Esophagus muscularis mucosa (tissue), 3 donors: ENCODE results near the gene GINS2.

Experiments
- EP300 ChIP-seq: sonication (generic); formaldehyde crosslinking; IDR thresholded peaks from one replicate; pipeline ENCODE4 v1.6.1; 2017; ENCODE audit warnings: antibody characterized with exemption
- TF ChIP-seq, protein P1 (sequence below), 3 experiments: fragments of 200-600 bp in 2 of 3; fragments of 450-650 bp in 1 of 3; sonication (generic) in 2 of 3; IDR thresholded peaks; one replicate each; pipeline ENCODE4 v1.5.1; 2017 to 2019; ENCODE audit warnings: antibody characterized with exemption in 3 of 3, mild to moderate bottlenecking in 2 of 3, moderate library complexity in 1 of 3

DNA sequence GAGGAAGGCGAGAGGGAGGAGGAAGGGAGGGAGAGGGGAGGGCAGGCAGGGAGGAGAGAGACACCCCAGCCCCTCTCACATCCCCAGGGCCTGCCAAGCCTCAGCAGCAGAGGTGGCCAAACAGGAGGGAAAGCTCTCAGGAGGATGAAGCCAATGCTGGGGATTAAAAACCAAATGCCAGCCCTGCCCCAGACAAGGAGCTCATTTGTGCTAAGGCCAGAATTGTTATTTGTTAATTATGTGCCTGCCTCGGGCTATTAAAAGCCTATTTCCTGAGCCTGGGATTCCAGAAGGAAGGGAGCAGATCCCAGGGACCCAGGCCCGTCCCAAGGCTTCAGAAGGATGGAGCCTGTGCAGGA lies 27.9 kb upstream of the GINS2 start:
- TF ChIP-seq, protein P1, sequence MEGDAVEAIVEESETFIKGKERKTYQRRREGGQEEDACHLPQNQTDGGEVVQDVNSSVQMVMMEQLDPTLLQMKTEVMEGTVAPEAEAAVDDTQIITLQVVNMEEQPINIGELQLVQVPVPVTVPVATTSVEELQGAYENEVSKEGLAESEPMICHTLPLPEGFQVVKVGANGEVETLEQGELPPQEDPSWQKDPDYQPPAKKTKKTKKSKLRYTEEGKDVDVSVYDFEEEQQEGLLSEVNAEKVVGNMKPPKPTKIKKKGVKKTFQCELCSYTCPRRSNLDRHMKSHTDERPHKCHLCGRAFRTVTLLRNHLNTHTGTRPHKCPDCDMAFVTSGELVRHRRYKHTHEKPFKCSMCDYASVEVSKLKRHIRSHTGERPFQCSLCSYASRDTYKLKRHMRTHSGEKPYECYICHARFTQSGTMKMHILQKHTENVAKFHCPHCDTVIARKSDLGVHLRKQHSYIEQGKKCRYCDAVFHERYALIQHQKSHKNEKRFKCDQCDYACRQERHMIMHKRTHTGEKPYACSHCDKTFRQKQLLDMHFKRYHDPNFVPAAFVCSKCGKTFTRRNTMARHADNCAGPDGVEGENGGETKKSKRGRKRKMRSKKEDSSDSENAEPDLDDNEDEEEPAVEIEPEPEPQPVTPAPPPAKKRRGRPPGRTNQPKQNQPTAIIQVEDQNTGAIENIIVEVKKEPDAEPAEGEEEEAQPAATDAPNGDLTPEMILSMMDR (IDR thresholded peaks at IDR 0.05) = no peak
- TF ChIP-seq EP300 = no peak
